ENCODE measurements around the gene ADCY3.

DNA sequence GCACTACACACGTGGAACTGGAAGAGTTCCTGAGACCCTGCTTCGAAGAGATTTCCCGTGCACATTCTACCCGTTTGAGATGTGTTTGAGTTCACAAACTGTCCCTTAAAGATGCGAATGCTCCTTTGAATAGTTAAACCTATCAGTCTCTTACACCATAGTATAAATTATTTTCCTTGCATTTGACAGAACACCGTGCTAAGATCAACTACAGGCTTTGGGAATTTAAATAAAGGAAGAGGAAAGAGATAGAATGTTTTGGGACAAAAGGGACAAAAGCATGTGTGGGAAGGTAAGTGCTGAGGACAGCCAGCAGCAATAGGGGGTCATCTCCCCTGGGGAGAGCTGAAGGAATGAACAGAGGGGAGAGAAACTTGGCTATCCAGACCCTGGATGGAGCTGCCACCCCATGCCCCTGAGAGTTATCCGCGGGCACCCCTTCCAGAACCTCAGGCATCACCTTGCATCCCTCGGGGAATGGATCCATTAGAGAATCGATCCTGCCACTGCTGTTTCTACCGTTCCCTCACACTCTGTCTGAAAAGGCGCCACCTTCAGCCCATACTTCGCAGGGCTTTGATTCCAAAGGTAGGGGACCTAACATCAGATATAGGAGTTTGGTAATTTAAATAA lies 888 bp upstream of the ADCY3 start:
- TF ChIP-seq, protein P1, sequence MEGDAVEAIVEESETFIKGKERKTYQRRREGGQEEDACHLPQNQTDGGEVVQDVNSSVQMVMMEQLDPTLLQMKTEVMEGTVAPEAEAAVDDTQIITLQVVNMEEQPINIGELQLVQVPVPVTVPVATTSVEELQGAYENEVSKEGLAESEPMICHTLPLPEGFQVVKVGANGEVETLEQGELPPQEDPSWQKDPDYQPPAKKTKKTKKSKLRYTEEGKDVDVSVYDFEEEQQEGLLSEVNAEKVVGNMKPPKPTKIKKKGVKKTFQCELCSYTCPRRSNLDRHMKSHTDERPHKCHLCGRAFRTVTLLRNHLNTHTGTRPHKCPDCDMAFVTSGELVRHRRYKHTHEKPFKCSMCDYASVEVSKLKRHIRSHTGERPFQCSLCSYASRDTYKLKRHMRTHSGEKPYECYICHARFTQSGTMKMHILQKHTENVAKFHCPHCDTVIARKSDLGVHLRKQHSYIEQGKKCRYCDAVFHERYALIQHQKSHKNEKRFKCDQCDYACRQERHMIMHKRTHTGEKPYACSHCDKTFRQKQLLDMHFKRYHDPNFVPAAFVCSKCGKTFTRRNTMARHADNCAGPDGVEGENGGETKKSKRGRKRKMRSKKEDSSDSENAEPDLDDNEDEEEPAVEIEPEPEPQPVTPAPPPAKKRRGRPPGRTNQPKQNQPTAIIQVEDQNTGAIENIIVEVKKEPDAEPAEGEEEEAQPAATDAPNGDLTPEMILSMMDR (IDR thresholded peaks at IDR 0.05) = no peak
- TF ChIP-seq POLR2A (IDR thresholded peaks at IDR 0.05) = no peak

Measured in adrenal gland (tissue), 5 donors.